Epithelial cell of proximal tubule (primary cell): ENCODE data around the gene SNX9. TPM values are rescaled to one million over a fixed set of nuclear protein-coding genes. Genes with fewer than 3 reads are reported as not detected.
"Not testable (repeated sequence)": the region's sequence is repeated elsewhere in the genome, so short reads cannot be mapped to it uniquely, and the experiment has no call there.

Source experiments
- DNase-seq: peaks from one replicate; pipeline ENCODE4 v3.0.0-alpha.2; 2011; ENCODE audit warnings: low read depth
- H3K4me3 ChIP-seq: 2 replicates; pipeline ENCODE4 v1.5.1; 2011; ENCODE audit warnings: low read depth, mild to moderate bottlenecking, low read length
- total RNA-seq: library from RNA; depleted of rRNA; stranded (reverse); fragments of >200 nt; gene quantifications from 2 replicates; pipeline ENCODE4 v1.2.3, GENCODE V29; 2015
- TF ChIP-seq, protein P1 (sequence below): conservative IDR thresholded peaks from 2 replicates; pipeline ENCODE4 v1.5.1; 2012; ENCODE audit warnings: low read depth, mild to moderate bottlenecking, low read length

The SNX9 gene
- total RNA-seq, 1 donor from 2014 or later, result 51.3 TPM

DNA sequence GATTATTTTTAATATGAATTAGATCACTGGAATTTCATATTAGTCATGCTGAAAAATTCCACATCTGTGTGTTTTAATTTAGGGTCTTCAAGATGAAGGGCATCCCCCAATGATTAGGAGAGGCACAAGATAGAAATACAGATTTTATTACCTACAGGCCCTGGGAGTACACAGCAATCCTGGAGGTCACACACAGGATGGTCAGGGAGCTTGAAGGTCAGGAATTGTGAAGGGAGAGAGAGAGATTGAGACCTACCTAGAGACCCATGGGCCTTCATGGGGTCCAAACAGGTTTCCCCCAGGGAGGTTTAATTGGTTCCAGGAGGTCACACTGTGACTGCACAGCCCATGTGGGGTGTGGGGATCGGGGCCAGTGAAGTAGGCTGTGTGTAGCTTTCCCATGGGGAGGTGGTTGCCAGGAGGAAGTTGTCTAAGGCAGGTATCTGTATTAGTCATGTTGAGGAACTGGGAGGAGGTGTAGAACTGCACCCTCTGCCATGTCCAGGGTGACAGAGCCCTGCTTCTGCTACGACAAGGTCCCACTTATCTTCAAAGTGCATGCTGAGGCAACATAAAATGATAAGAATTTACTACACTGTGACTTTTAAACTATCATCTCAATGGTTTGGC, 18.3 kb downstream of the SNX9 start:
- TF ChIP-seq, protein P1, sequence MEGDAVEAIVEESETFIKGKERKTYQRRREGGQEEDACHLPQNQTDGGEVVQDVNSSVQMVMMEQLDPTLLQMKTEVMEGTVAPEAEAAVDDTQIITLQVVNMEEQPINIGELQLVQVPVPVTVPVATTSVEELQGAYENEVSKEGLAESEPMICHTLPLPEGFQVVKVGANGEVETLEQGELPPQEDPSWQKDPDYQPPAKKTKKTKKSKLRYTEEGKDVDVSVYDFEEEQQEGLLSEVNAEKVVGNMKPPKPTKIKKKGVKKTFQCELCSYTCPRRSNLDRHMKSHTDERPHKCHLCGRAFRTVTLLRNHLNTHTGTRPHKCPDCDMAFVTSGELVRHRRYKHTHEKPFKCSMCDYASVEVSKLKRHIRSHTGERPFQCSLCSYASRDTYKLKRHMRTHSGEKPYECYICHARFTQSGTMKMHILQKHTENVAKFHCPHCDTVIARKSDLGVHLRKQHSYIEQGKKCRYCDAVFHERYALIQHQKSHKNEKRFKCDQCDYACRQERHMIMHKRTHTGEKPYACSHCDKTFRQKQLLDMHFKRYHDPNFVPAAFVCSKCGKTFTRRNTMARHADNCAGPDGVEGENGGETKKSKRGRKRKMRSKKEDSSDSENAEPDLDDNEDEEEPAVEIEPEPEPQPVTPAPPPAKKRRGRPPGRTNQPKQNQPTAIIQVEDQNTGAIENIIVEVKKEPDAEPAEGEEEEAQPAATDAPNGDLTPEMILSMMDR, result no peak
- H3K4me3 ChIP-seq, result no peak overlapping the region
- no peak for DNase-seq

DNA sequence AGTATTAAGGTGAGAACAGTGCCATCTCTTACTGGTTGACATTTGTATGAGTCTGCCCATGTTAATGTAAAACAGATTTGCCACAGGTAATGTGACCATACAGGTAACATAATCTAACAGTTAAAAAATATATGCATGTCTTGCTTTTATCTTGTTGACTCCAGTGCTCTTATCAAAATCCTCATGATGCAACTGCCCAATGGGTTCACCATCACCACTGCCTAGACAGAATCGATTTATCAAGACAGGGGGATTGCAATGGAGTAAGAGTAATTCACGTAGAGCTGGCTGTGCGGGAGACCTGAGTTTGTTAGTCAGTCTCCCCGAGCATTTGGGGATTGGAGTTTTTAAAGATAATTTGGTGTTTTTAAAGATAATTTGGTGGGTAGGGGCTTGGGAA, 19.2 kb downstream of the SNX9 start:
- no peak for DNase-seq
- TF ChIP-seq, protein P1, result no peak
- H3K4me3 ChIP-seq, result no peak overlapping the region

DNA sequence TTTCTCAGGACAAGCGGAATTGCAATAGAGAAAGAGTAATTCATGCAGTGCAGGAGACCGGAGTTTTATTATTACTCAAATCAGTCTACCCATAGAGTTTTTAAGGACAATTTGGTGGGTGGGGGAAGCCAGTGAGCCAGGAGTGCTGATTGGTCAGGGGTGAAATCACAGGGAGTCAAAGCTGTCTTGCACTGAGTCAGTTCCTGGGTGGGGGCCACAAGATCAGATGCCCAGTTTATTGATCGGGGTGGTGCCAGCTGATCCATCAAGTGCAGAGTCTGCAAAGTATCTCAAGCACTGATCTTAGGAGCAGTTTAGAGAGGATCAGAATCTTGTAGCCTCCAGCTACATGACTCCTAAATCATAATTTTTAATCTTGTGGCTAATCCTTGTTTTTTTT, 21.1 kb downstream of the SNX9 start:
- DNase-seq, H3K4me3 ChIP-seq: not testable (repeated sequence)

DNA sequence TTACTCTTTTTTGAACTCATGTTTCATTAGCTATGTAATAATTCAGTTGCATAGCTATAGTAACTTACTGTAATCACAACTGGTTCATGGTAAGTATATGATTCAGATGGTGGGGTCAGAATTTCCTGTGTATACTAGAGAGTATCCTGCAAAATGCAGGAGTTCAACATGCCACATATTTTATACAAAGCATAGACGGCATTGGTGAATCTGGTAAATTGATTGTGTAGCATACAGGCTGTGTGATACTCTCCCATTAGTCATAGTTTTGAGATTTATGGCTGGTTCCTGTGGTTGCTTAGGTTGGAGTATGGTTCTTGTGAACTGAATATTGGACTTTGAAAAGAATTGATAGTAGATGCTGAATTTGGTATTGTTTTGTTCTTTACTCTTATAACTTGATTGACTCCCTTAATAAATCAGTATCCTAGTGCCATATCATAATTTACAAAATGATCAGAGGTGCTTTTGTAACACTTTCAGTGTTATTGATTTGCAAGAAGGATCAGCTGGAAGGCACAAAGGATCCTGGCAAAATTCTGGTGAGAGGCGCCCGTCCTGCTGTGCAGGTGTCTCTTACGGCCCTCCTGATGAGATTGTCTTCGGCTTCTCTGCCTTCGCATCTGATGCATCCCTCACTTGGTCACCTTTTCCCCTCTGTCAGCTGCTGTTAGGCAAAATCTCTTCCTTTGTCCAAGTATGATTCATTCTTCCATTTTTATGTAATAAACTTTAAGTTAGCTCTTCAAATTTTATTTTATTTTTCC, 22.6 kb downstream of the SNX9 start:
- no peak for DNase-seq
- no peak overlapping the region for H3K4me3 ChIP-seq
- TF ChIP-seq, protein P1, result no peak

DNA sequence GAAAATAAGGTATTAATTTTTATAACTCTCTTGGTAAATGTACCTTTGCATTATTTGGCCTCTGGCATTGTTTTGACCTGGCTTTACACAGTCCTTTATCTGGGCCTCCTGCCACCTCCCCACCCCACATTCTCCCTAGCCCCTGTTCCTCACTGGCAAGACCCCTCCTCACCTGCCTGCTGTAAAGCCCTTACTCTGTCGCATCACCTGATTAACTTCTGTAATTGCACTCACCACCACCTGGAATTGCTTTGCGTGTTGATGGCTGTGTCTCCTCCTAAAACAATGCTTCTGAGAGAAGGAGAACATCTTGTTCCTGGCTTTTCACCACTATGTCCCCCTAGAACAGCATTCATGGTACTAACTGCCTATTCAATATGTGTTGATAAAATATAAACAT, 24.8 kb downstream of the SNX9 start:
- no peak overlapping the region for H3K4me3 ChIP-seq
- TF ChIP-seq, protein P1, result no peak
- DNase-seq, result no peak

DNA sequence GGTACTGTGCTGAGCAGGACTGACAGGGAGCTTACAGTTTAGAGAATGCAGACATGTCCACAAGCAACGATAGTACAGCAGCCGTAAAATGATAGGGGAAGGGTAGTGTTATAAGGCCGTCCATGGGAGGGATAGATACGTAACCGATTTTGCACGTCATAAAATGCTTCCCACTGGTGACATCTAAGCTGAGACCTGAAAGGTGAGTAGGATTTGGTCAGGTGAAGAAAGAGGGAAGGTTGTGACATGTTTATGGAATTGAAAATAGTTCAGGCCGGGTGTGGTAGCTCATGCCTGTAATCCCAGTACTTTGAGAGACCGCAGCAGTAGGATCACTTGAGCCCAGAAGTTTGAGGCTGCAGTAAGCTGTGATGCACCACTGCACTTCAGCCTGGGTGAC, 25.6 kb downstream of the SNX9 start:
- TF ChIP-seq, protein P1, result no peak
- H3K4me3 ChIP-seq, result no peak overlapping the region
- no peak for DNase-seq

DNA sequence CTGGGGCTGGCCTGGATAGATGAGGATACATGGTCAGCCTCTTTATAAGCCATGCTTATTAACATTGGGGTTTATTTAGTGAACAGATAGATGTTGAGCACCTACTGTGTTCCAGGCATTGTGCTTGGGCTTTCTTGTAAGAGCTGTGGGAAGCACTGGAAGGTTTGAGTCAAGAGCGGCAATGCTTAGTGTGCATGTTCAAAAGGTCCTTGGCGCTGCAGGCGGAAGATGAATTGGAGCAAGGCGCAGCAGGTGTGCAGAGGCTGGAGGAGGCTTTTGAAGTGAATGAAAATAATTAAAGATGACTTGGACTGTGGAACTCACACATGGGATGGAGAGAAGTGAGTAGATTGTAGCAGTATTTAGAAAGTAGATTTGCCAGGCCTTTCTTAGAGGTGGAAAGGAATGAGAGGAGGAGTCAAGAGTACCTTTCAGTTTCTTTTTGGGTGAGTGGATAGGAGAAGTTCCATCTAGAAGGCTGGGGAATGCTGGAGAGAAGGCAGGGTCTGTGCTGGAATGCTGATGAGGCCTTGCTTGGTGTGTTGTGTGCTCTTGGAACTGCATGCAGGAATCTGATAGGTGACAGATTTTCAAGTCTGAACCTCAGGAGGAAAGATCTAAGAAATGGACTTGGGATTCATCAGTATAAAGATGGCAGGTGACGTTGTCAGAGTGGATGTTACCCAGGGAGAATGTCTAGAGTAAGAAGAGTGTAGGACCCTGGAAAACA, 26.4 kb downstream of the SNX9 start:
- no peak overlapping the region for H3K4me3 ChIP-seq
- TF ChIP-seq, protein P1, result no peak
- DNase-seq, result no peak
